IPS-20b (cell line): ENCODE measurements around the gene PDGFB.

Source experiments
- H3K27ac ChIP-seq: one replicate; pipeline ENCODE4 v1.5.1; 2013; ENCODE audit warnings: low read length
- H3K27me3 ChIP-seq: 2 replicates; pipeline ENCODE4 v1.6.1; 2013; ENCODE audit warnings: mild to moderate bottlenecking, low read length, inconsistent platforms; ENCODE audit not compliant: insufficient read depth
- H3K36me3 ChIP-seq: 2 replicates; pipeline ENCODE4 v1.6.1; 2013; ENCODE audit warnings: low read depth, mild to moderate bottlenecking, inconsistent platforms, low read length, moderate library complexity; ENCODE audit not compliant: insufficient read depth
- H3K4me1 ChIP-seq: 2 replicates; pipeline ENCODE4 v1.6.1; 2013; ENCODE audit warnings: mild to moderate bottlenecking, control low read depth, inconsistent platforms, low read length, moderate library complexity; ENCODE audit not compliant: insufficient read depth
- H3K4me3 ChIP-seq: 2 replicates; pipeline ENCODE4 v1.5.1; 2013; ENCODE audit warnings: mild to moderate bottlenecking, low read length, inconsistent platforms
- H3K9ac ChIP-seq: 2 replicates; pipeline ENCODE4 v1.6.1; 2013; ENCODE audit warnings: low read depth, mild to moderate bottlenecking, inconsistent platforms, low read length, moderate library complexity
- H3K9me3 ChIP-seq: 2 replicates; pipeline ENCODE4 v1.6.1; 2013; ENCODE audit warnings: mild to moderate bottlenecking, low read depth, low read length, inconsistent platforms; ENCODE audit not compliant: insufficient read depth

The PDGFB gene

DNA sequence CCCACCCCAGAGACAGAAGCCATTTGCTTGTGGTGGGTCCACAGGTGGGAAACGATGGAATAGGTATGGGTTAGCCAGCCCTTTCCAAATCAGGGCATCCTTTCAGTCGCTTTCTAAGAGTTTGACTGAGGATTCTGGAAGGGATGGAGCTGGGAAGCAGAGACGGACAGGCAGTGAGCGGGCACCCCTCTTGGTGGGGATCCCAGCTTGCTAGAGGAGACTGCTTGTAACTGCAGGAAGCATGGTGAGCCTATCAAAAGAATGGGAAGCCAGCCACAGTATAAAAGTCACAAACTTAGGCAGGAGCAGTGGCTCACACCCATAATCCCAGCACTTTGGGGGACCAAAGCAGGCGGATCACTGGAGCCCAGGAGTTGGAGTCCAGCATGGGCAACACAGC is 6.1 kb upstream of the PDGFB start:
- Histone ChIP-seq H3K27me3 (peaks cover 69% of the 10 kb centered on the region), H3K4me3 (no peak overlapping the region), H3K36me3 (no peaks in the 10 kb centered on the region), H3K9me3 (no peaks in the 10 kb centered on the region), H3K9ac (no peak overlapping the region), H3K27ac (no peak overlapping the region), H3K4me1 (peaks cover 14% of the 10 kb centered on the region; the same call in 1 of the 2 replicates)

GRCh38 chr22:39250131-39250530 is 5.3 kb upstream of the PDGFB start:
- peaks cover 76% of the 10 kb centered on the region for H3K27me3 ChIP-seq
- H3K9ac ChIP-seq, result no peak overlapping the region
- no peak overlapping the region for H3K27ac ChIP-seq
- no peaks in the 10 kb centered on the region for H3K9me3 ChIP-seq
- no peaks in the 10 kb centered on the region for H3K36me3 ChIP-seq
- H3K4me3 ChIP-seq, result no peak overlapping the region
- peaks cover 14% of the 10 kb centered on the region; the same call in 1 of the 2 replicates for H3K4me1 ChIP-seq

GRCh38 chr22:39249086-39249704 is 4.4 kb upstream of the PDGFB start:
- H3K27me3 ChIP-seq, result peaks cover 82% of the 10 kb centered on the region
- peaks cover 6% of the 10 kb centered on the region; the same call in 1 of the 2 replicates for H3K4me1 ChIP-seq
- H3K27ac ChIP-seq, result no peak overlapping the region
- H3K9me3 ChIP-seq, result no peaks in the 10 kb centered on the region
- no peaks in the 10 kb centered on the region for H3K36me3 ChIP-seq
- no peak overlapping the region for H3K9ac ChIP-seq
- no peak overlapping the region for H3K4me3 ChIP-seq

GRCh38 chr22:39248254-39248653 is 3.5 kb upstream of the PDGFB start:
- H3K9ac ChIP-seq, result no peak overlapping the region
- H3K4me1 ChIP-seq, result peaks cover 6% of the 10 kb centered on the region; the same call in 1 of the 2 replicates
- no peak overlapping the region for H3K27ac ChIP-seq
- H3K36me3 ChIP-seq, result no peaks in the 10 kb centered on the region
- H3K27me3 ChIP-seq, result peaks cover 87% of the 10 kb centered on the region
- no peak overlapping the region for H3K4me3 ChIP-seq
- H3K9me3 ChIP-seq, result no peaks in the 10 kb centered on the region

DNA sequence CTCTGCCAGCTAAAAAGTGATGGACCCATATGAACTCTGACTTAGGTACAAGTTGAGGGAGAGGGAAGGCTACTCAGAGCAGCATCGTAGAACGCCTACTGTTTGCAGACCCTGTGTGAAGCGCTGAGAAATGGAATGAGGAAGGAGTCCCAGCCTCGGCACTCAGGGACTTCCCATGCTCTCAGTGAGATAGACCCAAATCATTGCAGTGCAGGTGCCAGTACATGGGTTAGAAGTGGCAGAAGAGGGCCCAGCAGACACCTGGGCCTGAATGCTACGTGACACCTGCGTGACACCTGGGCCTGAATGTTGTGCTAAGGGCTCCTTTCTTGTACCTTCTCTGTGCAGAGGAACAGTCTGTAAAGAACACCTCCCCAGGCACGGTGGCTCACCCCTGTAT is 2.6 kb upstream of the PDGFB start:
- no peak overlapping the region for H3K9ac ChIP-seq
- no peak overlapping the region for H3K27ac ChIP-seq
- peaks cover 89% of the 10 kb centered on the region for H3K27me3 ChIP-seq
- no peaks in the 10 kb centered on the region for H3K36me3 ChIP-seq
- 0 out of 2 replicates have a peak, but pooled peaks cover 3% of the 10 kb centered on the region for H3K4me1 ChIP-seq
- no peaks in the 10 kb centered on the region for H3K9me3 ChIP-seq
- no peak overlapping the region for H3K4me3 ChIP-seq

- Histone ChIP-seq H3K27ac (no peak overlapping the region), H3K9ac (no peak overlapping the region), H3K4me1 (peaks cover 3% of the 10 kb centered on the region; the same call in 1 of the 2 replicates), H3K36me3 (no peaks in the 10 kb centered on the region), H3K4me3 (no peak overlapping the region), H3K27me3 (peaks cover 89% of the 10 kb centered on the region), H3K9me3 (no peaks in the 10 kb centered on the region)
Observed at GRCh38 chr22:39246690-39247332, 2.0 kb upstream of the PDGFB start.

DNA sequence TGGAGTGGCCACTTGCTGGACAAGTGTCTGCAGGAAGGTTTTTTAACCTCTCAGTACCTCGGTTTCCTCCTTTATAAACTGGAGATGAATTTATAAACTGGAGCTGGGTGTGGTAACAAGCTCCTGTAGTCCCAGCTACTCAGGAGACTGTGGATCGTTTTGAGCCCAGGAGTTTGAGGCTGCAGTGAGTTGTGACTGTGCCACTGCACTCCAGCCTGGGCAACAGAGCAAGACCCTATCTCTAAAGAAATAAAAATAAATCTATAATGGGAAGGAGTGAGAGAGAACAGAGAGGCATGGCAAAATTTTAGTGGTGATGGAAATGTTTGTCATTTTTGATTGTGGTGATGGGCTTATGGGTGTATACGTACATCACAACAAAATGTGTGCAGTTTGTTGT is 1.4 kb upstream of the PDGFB start:
- Histone ChIP-seq H3K9ac (no peak overlapping the region), H3K27me3 (peaks cover 91% of the 10 kb centered on the region), H3K4me1 (peaks cover 9% of the 10 kb centered on the region), H3K27ac (no peak overlapping the region), H3K4me3 (no peak overlapping the region), H3K9me3 (no peaks in the 10 kb centered on the region), H3K36me3 (no peaks in the 10 kb centered on the region)

DNA sequence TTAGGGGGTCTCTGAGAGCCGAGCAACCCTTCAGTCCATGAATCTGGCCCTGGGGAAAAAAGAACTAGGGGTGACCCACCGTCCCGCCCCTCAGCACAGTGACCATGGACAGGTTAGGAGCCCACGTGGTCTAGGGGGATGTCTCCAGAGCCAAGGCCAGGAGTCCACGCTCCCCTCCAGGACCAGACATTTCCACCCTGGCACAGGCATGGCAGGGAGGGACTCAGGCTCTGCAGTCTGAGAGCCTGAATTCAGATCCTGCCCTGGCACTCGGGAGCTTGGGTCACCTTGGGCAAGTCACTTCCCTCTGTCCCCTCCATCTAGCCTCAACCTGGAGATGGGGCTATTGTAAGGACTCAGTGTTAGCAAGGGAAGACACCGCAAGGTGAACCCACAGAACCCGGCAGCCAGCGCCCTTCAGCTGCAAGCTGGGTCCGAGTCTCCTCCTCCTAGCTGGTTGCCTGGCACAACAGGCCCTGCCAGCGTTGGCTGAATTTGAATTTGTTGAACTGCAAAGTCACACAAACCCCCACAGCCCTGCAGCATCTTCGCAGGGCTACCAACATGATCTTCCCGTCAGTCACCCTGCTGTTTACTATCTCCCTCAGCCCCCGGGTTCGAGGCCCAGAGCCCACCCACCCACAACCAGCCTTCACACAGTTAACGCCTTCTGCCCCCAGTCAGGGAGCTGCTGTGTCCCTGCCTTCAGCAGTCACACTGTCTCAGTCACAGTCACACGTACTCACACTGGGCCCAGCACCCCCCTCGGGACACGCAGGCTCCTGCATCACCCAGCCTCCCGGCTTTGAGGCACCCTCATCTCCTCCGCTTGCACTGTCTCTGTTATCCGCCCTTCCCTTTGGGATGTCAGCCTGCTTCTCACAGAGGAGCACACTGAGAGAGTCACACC is 603 bp upstream of the PDGFB start:
- Histone ChIP-seq H3K36me3 (no peaks in the 10 kb centered on the region), H3K4me3 (no peak overlapping the region; the same call in 1 of the 2 replicates), H3K27me3 (peaks cover 95% of the 10 kb centered on the region), H3K9me3 (no peaks in the 10 kb centered on the region), H3K9ac (no peak overlapping the region), H3K4me1 (peaks cover 17% of the 10 kb centered on the region), H3K27ac (no peak overlapping the region)

GRCh38 chr22:39244136-39244495 is 666 bp downstream of the PDGFB start:
- Histone ChIP-seq H3K36me3 (no peaks in the 10 kb centered on the region), H3K27ac (no peak overlapping the region), H3K9ac (no peak overlapping the region), H3K9me3 (no peaks in the 10 kb centered on the region), H3K4me3 (peak overlapping the region; percentile 61), H3K4me1 (peaks cover 14% of the 10 kb centered on the region), H3K27me3 (peaks cover 93% of the 10 kb centered on the region)

DNA sequence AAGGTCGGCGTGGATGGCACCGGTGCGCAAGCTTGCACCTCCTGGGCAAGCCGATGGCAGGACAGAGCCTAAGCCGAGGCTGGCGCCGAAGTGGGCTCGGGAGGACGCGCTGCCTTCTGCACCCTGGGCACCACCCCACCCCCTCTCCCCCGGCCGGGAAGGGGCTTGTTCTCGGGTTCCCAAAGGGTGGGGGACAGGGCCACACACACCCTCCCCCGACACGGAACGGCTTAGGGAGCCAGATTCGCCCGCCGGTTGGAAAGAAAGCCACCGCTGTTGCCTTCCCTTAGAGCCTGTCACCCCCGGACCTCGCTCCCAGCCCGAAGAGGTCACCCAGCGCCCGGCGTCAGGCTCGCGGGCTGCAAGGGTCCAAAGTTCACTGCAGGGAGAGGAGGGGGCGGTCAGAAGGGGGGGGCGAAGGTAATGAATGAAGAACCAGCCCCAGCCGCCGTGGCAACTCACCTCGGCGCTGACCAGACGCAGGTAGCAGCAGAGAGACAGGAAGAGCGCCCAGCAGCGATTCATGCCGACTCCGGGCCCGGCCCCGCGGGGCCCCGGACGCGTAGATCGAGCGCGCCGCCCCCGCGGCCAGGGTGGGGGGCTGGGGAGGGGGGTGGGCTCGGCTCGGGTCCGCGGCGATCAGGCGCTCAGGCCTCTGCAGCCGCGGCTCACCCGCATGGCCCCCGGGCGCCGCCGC is 1.2 kb downstream of the PDGFB start:
- Histone ChIP-seq H3K36me3 (no peaks in the 10 kb centered on the region), H3K27ac (no peak overlapping the region), H3K9me3 (no peaks in the 10 kb centered on the region), H3K27me3 (peaks cover 93% of the 10 kb centered on the region), H3K4me3 (peak overlapping the region; percentile 69), H3K9ac (peak overlapping the region; percentile 29; the same call in 1 of the 2 replicates), H3K4me1 (peaks cover 14% of the 10 kb centered on the region)
